ENCODE results near the gene HOXA3. TPM values are rescaled to one million over a fixed set of nuclear protein-coding genes. Genes with fewer than 3 reads are reported as not detected.

The HOXA3 gene
- total RNA-seq, 1 experiment from 2014 or later: 4.5 TPM

- no peaks in the 10 kb centered on the region for H3K9me2 ChIP-seq (replicated peaks; ENCODE audit: low read length)
- ChIA-PET POLR2A (ENCODE audit: unreplicated experiment) (no interaction called here), CTCF (no interaction called here)
- H3K79me2 ChIP-seq (ENCODE audit: low read length): peaks cover 17% of the 10 kb centered on the region
- no peaks in the 10 kb centered on the region for H3F3A ChIP-seq (ENCODE audit: low read length, unreplicated experiment)
- no peak overlapping the region for H3K4me3 ChIP-seq (ENCODE audit: low read length)
- H3K4me1 ChIP-seq (ENCODE audit: insufficient read depth, low read length): peaks cover 9% of the 10 kb centered on the region
- no peaks in the 10 kb centered on the region for H3K9me3 ChIP-seq (ENCODE audit: low read length)
- H4K20me1 ChIP-seq (ENCODE audit: low read length): no peaks in the 10 kb centered on the region
- no peak for DNase-seq
- no peaks in the 10 kb centered on the region for H3K27me3 ChIP-seq (ENCODE audit: low read length)
- BruUV-seq (replicated peaks): no TSS peak
- H3K36me3 ChIP-seq (ENCODE audit: low read depth, low read length): peaks cover 13% of the 10 kb centered on the region; the same call in 1 of the 2 replicates
- H3K27ac ChIP-seq (ENCODE audit: low read length): no peak overlapping the region
- H3K4me2 ChIP-seq (ENCODE audit: low read length): no peak overlapping the region
- ATAC-seq: no peak
- H3K9ac ChIP-seq (ENCODE audit: low read length): no peak overlapping the region
- intact Hi-C loops (cut with micrococcal nuclease): no loop called here
- no peak overlapping the region for H2AFZ ChIP-seq (ENCODE audit: low read length)
- TF ChIP-seq EZH2phosphoT487 (IDR thresholded peaks at IDR 0.05; ENCODE audit: borderline replicate concordance, low read length) (no peak), EZH2 (IDR thresholded peaks at IDR 0.05; ENCODE audit: low read length, unreplicated experiment) (no peak)
Observed at GRCh38 chr7:27142580-27143022, 9.8 kb downstream of the HOXA3 start.

- Histone ChIP-seq H3K4me1 (ENCODE audit: insufficient read depth, low read length) (peaks cover 3% of the 10 kb centered on the region; the same call in 1 of the 2 replicates), H3K9ac (ENCODE audit: low read length) (no peak overlapping the region), H3K9me2 (replicated peaks; ENCODE audit: low read length) (no peaks in the 10 kb centered on the region), H3F3A (ENCODE audit: low read length, unreplicated experiment) (no peaks in the 10 kb centered on the region), H3K4me3 (ENCODE audit: low read length) (no peak overlapping the region), H2AFZ (ENCODE audit: low read length) (no peak overlapping the region), H3K27ac (ENCODE audit: low read length) (no peak overlapping the region), H3K36me3 (ENCODE audit: low read depth, low read length) (peaks cover 13% of the 10 kb centered on the region; the same call in 1 of the 2 replicates), H3K9me3 (ENCODE audit: low read length) (no peaks in the 10 kb centered on the region), H3K27me3 (ENCODE audit: low read length) (no peaks in the 10 kb centered on the region), H4K20me1 (ENCODE audit: low read length) (no peaks in the 10 kb centered on the region), H3K4me2 (ENCODE audit: low read length) (no peak overlapping the region), H3K79me2 (ENCODE audit: low read length) (peaks cover 12% of the 10 kb centered on the region)
- TF ChIP-seq EZH2phosphoT487 (IDR thresholded peaks at IDR 0.05; ENCODE audit: borderline replicate concordance, low read length) (no peak), CTCF (conservative IDR thresholded peaks at IDR 0.05; ENCODE audit: low read depth, low read length) (no peak)
- no peak for DNase-seq
- ATAC-seq: no peak
- BruUV-seq (replicated peaks): no TSS peak
- ChIA-PET CTCF (no interaction called here), POLR2A (ENCODE audit: unreplicated experiment) (no interaction called here)
- intact Hi-C loops (cut with micrococcal nuclease): no loop called here
Observed at GRCh38 chr7:27141923-27142579, 10.3 kb downstream of the HOXA3 start.

GRCh38 chr7:27141137-27141922, 11.1 kb downstream of the HOXA3 start:
- Histone ChIP-seq H3K36me3 (ENCODE audit: low read depth, low read length) (peaks cover 13% of the 10 kb centered on the region; the same call in 1 of the 2 replicates), H3K4me2 (ENCODE audit: low read length) (no peak overlapping the region), H3K4me3 (ENCODE audit: low read length) (no peak overlapping the region), H3K9ac (ENCODE audit: low read length) (no peak overlapping the region), H4K20me1 (ENCODE audit: low read length) (no peaks in the 10 kb centered on the region), H2AFZ (ENCODE audit: low read length) (no peak overlapping the region), H3F3A (ENCODE audit: low read length, unreplicated experiment) (no peaks in the 10 kb centered on the region), H3K79me2 (ENCODE audit: low read length) (peaks cover 5% of the 10 kb centered on the region; the same call in 1 of the 2 replicates), H3K27me3 (ENCODE audit: low read length) (no peaks in the 10 kb centered on the region), H3K27ac (ENCODE audit: low read length) (no peak overlapping the region), H3K4me1 (ENCODE audit: insufficient read depth, low read length) (peaks cover 3% of the 10 kb centered on the region; the same call in 1 of the 2 replicates), H3K9me3 (ENCODE audit: low read length) (no peaks in the 10 kb centered on the region), H3K9me2 (replicated peaks; ENCODE audit: low read length) (no peaks in the 10 kb centered on the region)
- POLR2A ChIA-PET (ENCODE audit: unreplicated experiment): no interaction called here
- intact Hi-C loops (cut with micrococcal nuclease): no loop called here
- TF ChIP-seq EZH2phosphoT487 (IDR thresholded peaks at IDR 0.05; ENCODE audit: borderline replicate concordance, low read length) (no peak), EZH2 (IDR thresholded peaks at IDR 0.05; ENCODE audit: low read length, unreplicated experiment) (no peak), CTCF (conservative IDR thresholded peaks at IDR 0.05; ENCODE audit: low read depth, low read length) (no peak)
- no peak for DNase-seq
- CTCF ChIA-PET: interaction anchor here (0.6 kb wide), 1 partner anchor 464 kb away, joined by 3 read pairs; no protein-coding TSS in a partner anchor
- ATAC-seq: no peak
- no TSS peak for BruUV-seq (replicated peaks)

Measured in PC-3 (cell line).